Lower leg skin (tissue), 3 donors: Measurements from ENCODE around the gene PSD2.

Experiments used
- POLR2A ChIP-seq, 2 donors: fragments of 450-650 bp; IDR thresholded peaks; one replicate each; pipeline ENCODE4 v1.6.1; 2016 to 2017; ENCODE audit warnings: antibody characterized with exemption in 2 of 2, mild to moderate bottlenecking in 1 of 2, moderate library complexity in 1 of 2
- TF ChIP-seq, protein P1 (sequence below), 3 donors: fragments of 450-650 bp; IDR thresholded peaks; one replicate each; pipeline ENCODE4 v1.5.1; 2016; ENCODE audit warnings: antibody characterized with exemption in 3 of 3, mild to moderate bottlenecking in 3 of 3, moderate library complexity in 2 of 3

DNA sequence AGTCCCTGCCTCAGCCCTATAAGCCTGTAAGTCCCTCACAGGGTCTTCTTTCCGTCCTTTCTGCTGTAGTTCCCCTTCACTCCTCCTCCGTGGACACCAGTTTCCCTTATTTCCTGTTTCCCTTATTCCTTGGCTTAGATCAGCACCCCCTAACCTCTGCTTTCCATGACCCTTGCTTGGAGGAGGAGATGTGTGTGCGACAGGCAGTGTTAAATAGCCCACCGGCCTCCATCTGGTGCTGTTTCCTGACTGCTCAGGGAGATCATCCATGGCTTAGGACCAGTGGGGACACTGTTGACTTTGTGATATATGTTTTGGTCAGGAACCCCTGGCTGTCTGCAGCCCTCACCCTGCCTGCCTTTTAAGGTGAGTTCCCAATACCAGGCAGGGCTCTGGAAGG, 34.1 kb upstream of the PSD2 start:
- no peak for TF ChIP-seq POLR2A (IDR thresholded peaks at IDR 0.05)
- TF ChIP-seq, protein P1, sequence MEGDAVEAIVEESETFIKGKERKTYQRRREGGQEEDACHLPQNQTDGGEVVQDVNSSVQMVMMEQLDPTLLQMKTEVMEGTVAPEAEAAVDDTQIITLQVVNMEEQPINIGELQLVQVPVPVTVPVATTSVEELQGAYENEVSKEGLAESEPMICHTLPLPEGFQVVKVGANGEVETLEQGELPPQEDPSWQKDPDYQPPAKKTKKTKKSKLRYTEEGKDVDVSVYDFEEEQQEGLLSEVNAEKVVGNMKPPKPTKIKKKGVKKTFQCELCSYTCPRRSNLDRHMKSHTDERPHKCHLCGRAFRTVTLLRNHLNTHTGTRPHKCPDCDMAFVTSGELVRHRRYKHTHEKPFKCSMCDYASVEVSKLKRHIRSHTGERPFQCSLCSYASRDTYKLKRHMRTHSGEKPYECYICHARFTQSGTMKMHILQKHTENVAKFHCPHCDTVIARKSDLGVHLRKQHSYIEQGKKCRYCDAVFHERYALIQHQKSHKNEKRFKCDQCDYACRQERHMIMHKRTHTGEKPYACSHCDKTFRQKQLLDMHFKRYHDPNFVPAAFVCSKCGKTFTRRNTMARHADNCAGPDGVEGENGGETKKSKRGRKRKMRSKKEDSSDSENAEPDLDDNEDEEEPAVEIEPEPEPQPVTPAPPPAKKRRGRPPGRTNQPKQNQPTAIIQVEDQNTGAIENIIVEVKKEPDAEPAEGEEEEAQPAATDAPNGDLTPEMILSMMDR (IDR thresholded peaks at IDR 0.05): no peak
